ENCODE results near the gene HS3ST5.

The HS3ST5 gene

GRCh38 chr6:114075300-114075699 lies 267.5 kb downstream of the HS3ST5 start:
- DNase-seq (ENCODE audit: low read depth): no peak
- H3K4me3 ChIP-seq (ENCODE audit: low read length): no peak overlapping the region
- TF ChIP-seq, protein P1, sequence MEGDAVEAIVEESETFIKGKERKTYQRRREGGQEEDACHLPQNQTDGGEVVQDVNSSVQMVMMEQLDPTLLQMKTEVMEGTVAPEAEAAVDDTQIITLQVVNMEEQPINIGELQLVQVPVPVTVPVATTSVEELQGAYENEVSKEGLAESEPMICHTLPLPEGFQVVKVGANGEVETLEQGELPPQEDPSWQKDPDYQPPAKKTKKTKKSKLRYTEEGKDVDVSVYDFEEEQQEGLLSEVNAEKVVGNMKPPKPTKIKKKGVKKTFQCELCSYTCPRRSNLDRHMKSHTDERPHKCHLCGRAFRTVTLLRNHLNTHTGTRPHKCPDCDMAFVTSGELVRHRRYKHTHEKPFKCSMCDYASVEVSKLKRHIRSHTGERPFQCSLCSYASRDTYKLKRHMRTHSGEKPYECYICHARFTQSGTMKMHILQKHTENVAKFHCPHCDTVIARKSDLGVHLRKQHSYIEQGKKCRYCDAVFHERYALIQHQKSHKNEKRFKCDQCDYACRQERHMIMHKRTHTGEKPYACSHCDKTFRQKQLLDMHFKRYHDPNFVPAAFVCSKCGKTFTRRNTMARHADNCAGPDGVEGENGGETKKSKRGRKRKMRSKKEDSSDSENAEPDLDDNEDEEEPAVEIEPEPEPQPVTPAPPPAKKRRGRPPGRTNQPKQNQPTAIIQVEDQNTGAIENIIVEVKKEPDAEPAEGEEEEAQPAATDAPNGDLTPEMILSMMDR (conservative IDR thresholded peaks at IDR 0.05; ENCODE audit: low read length): no peak

GRCh38 chr6:114068771-114069170 lies 274.1 kb downstream of the HS3ST5 start:
- TF ChIP-seq, protein P1 (conservative IDR thresholded peaks at IDR 0.05; ENCODE audit: low read length): no peak
- H3K4me3 ChIP-seq (ENCODE audit: low read length): no peak overlapping the region
- no peak for DNase-seq (ENCODE audit: low read depth)

DNA sequence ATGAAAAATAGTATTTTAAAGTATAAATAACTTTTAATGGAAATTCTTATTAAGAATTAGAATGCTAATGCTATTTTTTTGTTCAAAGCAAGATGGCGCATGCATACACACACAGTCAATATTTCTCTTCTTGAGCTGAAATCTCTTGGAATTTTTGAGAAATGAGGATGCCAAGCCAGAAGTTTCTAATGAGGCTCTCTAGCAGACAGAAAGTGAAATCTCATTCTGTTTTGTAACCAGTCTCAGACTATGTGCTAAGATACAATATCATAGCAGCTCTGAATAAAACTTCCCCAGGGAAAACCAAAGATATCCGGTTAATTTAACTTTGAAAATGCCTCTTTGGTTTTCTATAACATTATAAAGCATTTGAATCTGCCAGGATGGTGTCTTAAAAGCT lies 274.7 kb downstream of the HS3ST5 start:
- TF ChIP-seq, protein P1 (conservative IDR thresholded peaks at IDR 0.05; ENCODE audit: low read length): no peak
- H3K4me3 ChIP-seq (ENCODE audit: low read length): no peak overlapping the region
- peak; percentile 37 for DNase-seq (ENCODE audit: low read depth)

GRCh38 chr6:114064862-114065261 lies 278.0 kb downstream of the HS3ST5 start:
- no peak overlapping the region for H3K4me3 ChIP-seq (ENCODE audit: low read length)
- TF ChIP-seq, protein P1 (conservative IDR thresholded peaks at IDR 0.05; ENCODE audit: low read length): no peak
- no peak for DNase-seq (ENCODE audit: low read depth)

- no peak overlapping the region for H3K4me3 ChIP-seq (ENCODE audit: low read length)
- TF ChIP-seq, protein P1 (conservative IDR thresholded peaks at IDR 0.05; ENCODE audit: low read length): no peak
- no peak for DNase-seq (ENCODE audit: low read depth)
These were observed 278.9 kb downstream of the HS3ST5 start for GRCh38 chr6:114063956-114064355.

GRCh38 chr6:114062199-114062598 lies 280.6 kb downstream of the HS3ST5 start:
- TF ChIP-seq, protein P1 (conservative IDR thresholded peaks at IDR 0.05; ENCODE audit: low read length): no peak
- no peak overlapping the region for H3K4me3 ChIP-seq (ENCODE audit: low read length)
- no peak for DNase-seq (ENCODE audit: low read depth)

DNA sequence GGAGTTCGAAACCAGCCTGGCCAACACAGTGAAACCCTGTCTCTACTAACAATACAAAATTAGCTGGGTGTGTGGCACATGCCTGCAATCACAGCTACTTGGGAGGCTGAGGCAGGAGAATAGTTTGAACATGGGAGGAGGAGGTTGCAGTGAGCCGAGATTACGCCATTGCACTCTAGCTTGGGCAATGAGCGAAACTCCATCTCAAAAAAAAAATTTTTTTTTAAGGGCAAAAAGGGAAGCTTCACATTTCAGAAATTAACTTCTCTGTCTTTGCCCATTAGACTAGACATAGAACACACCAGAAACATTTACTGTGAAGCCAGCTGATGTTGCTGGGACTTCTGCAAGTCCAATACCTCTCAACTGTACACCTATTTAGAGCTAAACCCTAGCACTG lies 281.1 kb downstream of the HS3ST5 start:
- no peak overlapping the region for H3K4me3 ChIP-seq (ENCODE audit: low read length)
- DNase-seq (ENCODE audit: low read depth): no peak
- TF ChIP-seq, protein P1 (conservative IDR thresholded peaks at IDR 0.05; ENCODE audit: low read length): no peak
